Fibroblast of lung (primary cell): ENCODE results near the gene ZNF324B. TPM values are rescaled to one million over a fixed set of nuclear protein-coding genes. Genes with fewer than 3 reads are reported as not detected.

Experiments used
- DNase-seq, 2 donors: peaks; one replicate each; pipeline versions ENCODE4 v3.0.0 to v3.0.0-alpha.2; 2010; ENCODE audit warnings: low read depth in 2 of 2
- H2AFZ ChIP-seq: 2 replicates; pipeline ENCODE4 v1.5.1; 2012; ENCODE audit warnings: low read length, control low read depth, inconsistent platforms
- H3K27ac ChIP-seq: 2 replicates; pipeline ENCODE4 v1.5.1; 2011; ENCODE audit warnings: low read length, control low read depth; ENCODE audit not compliant: insufficient read depth
- H3K27me3 ChIP-seq: 2 replicates; pipeline ENCODE4 v1.5.1; 2011; ENCODE audit warnings: mild to moderate bottlenecking, low read length; ENCODE audit not compliant: control insufficient read depth, insufficient read depth
- H3K36me3 ChIP-seq: 2 replicates; pipeline ENCODE4 v1.5.1; 2011; ENCODE audit warnings: low read length; ENCODE audit not compliant: control insufficient read depth, insufficient read depth
- H3K4me1 ChIP-seq: 2 replicates; pipeline ENCODE4 v1.5.1; 2011; ENCODE audit warnings: low read length; ENCODE audit not compliant: control insufficient read depth, insufficient read depth; ENCODE audit errors: extremely low read depth
- H3K4me2 ChIP-seq: 2 replicates; pipeline ENCODE4 v1.5.1; 2011; ENCODE audit warnings: low read length, control low read depth; ENCODE audit not compliant: insufficient read depth; ENCODE audit errors: extremely low read depth
- H3K4me3 ChIP-seq, 4 experiments: fragments of 200-600 bp in 1 of 4; sonication (generic) in 1 of 4; replicated peaks in 1 of 4; 2 replicates each; pipeline ENCODE4 v1.5.1; 2011 to 2016; ENCODE audit warnings: low read length in 4 of 4, low read depth in 3 of 4, mild to moderate bottlenecking in 3 of 4, control low read depth in 2 of 4, inconsistent platforms in 1 of 4, mixed read lengths in 1 of 4; ENCODE audit not compliant: insufficient read depth in 1 of 4; ENCODE audit errors: control extremely low read depth in 1 of 4
- H3K79me2 ChIP-seq: 2 replicates; pipeline ENCODE4 v1.5.1; 2012; ENCODE audit warnings: mild to moderate bottlenecking, low read length, inconsistent platforms; ENCODE audit not compliant: control insufficient read depth, insufficient read depth
- H3K9ac ChIP-seq: 2 replicates; pipeline ENCODE4 v1.5.1; 2011; ENCODE audit warnings: mild to moderate bottlenecking, low read length, control low read depth; ENCODE audit not compliant: insufficient read depth
- H3K9me3 ChIP-seq: 2 replicates; pipeline ENCODE4 v1.5.1; 2012; ENCODE audit warnings: low read depth, low read length; ENCODE audit not compliant: control insufficient read depth, insufficient read depth
- H4K20me1 ChIP-seq: 2 replicates; pipeline ENCODE4 v1.5.1; 2011; ENCODE audit warnings: low read length; ENCODE audit not compliant: control insufficient read depth, insufficient read depth; ENCODE audit errors: extremely low read depth
- CTCF ChIP-seq, 2 donors: IDR thresholded peaks in 1 of 2; conservative IDR thresholded peaks in 1 of 2; 1 replicate in 1 of 2; 2 replicates in 1 of 2; pipeline ENCODE4 v1.5.1; 2011 to 2012; ENCODE audit warnings: low read length in 2 of 2, control low read depth in 1 of 2, inconsistent platforms in 1 of 2, low read depth in 1 of 2, mild to moderate bottlenecking in 1 of 2
- EZH2 ChIP-seq: IDR thresholded peaks from 2 replicates; pipeline ENCODE4 v1.5.1; 2012; ENCODE audit warnings: low read length, control low read depth, mild to moderate bottlenecking; ENCODE audit errors: missing control alignments
- polyA plus RNA-seq, 2 donors: library from polyadenylated mRNA; depleted of rRNA in 1 of 2; stranded (reverse) in 1 of 2; unstranded in 1 of 2; fragments of >200 nt; gene quantifications; 2 replicates each; pipeline ENCODE4 v1.2.1, GENCODE V29; 2011 to 2012; ENCODE audit warnings: missing spikeins in 1 of 2
- total RNA-seq: library from RNA; depleted of rRNA; stranded (reverse); fragments of >200 nt; gene quantifications from 2 replicates; pipeline ENCODE4 v1.2.1, GENCODE V29; 2014

Gene ZNF324B
- total and polyA plus RNA-seq, 2 donors (not counting 1 experiment from before 2014, with no cell fraction given), result 2.1 to 8.9 TPM

GRCh38 chr19:58466760-58467589 lies 15.6 kb downstream of the ZNF324B start, which contains the start of gene ZNF324:
Gene ZNF324 (plus strand): TSS chr19:58467080. CDS start chr19:58469186, 2,106 bp downstream.
- TF ChIP-seq EZH2 (no peak), CTCF (conservative IDR thresholded peaks at IDR 0.05 in 1 of 2, IDR thresholded peaks at IDR 0.05 in 1 of 2; ENCODE audit: low read depth in 1 of 2, low read length in 2 of 2) (no peak)

GRCh38 chr19:58468216-58468839 lies 16.9 kb downstream of the ZNF324B start:
- no peak for DNase-seq
- H3K4me2 ChIP-seq, result peak overlapping the region; percentile 78
- peak overlapping the region; percentile 11 to 41 (median 22) for H3K4me3 ChIP-seq
- H3K27me3 ChIP-seq, result no peaks in the 10 kb centered on the region
- H3K9ac ChIP-seq, result peak overlapping the region; percentile 16
- H2AFZ ChIP-seq, result no peak overlapping the region
- peaks cover 2% of the 10 kb centered on the region for H3K4me1 ChIP-seq
- no peaks in the 10 kb centered on the region for H3K9me3 ChIP-seq
- TF ChIP-seq CTCF (conservative IDR thresholded peaks at IDR 0.05 in 1 of 2, IDR thresholded peaks at IDR 0.05 in 1 of 2; ENCODE audit: low read depth in 1 of 2, low read length in 2 of 2), result no peak
- no peak for TF ChIP-seq EZH2
- H4K20me1 ChIP-seq, result no peaks in the 10 kb centered on the region
- peaks cover 15% of the 10 kb centered on the region for H3K36me3 ChIP-seq
- H3K27ac ChIP-seq, result no peak overlapping the region
- H3K79me2 ChIP-seq, result peaks cover 16% of the 10 kb centered on the region

More at GRCh38 chr19:58466760-58467589, 15.6 kb downstream of the ZNF324B start, which contains the start of gene ZNF324:
- peak within 1 kb of the TSS; percentile 63 to 94 (median 88) for H3K4me3 ChIP-seq
- H3K27me3 ChIP-seq, result no peaks in the 10 kb centered on the region
- peak within 1 kb of the TSS; percentile 78 for H3K4me2 ChIP-seq
- H4K20me1 ChIP-seq, result no peaks in the 10 kb centered on the region
- peak within 1 kb of the TSS; percentile 71 for H2AFZ ChIP-seq
- H3K4me1 ChIP-seq, result peaks cover 2% of the 10 kb centered on the region
- H3K27ac ChIP-seq, result peak within 1 kb of the TSS; percentile 82
- peaks cover 16% of the 10 kb centered on the region for H3K79me2 ChIP-seq
- peaks cover 11% of the 10 kb centered on the region for H3K36me3 ChIP-seq
- no peaks in the 10 kb centered on the region for H3K9me3 ChIP-seq
- H3K9ac ChIP-seq, result peak within 1 kb of the TSS; percentile 92
- peak; percentile 93 to 94 for DNase-seq
